ENCODE data around the gene WWOX.

Gene WWOX

GRCh38 chr16:78281115-78281514 lies 181.7 kb downstream of the WWOX start:
- no peak overlapping the region for H3K27ac ChIP-seq (ENCODE audit: low read depth, low read length)
- H3K56ac ChIP-seq (ENCODE audit: low read length): no peak overlapping the region
- H3K4me1 ChIP-seq (ENCODE audit: control insufficient read depth, low read depth, low read length): peaks cover 3% of the 10 kb centered on the region
- no peak overlapping the region for H4K5ac ChIP-seq (ENCODE audit: low read length)
- H2BK15ac ChIP-seq (replicated peaks; ENCODE audit: low read depth): no peak overlapping the region
- no peaks in the 10 kb centered on the region for H3K27me3 ChIP-seq (ENCODE audit: insufficient read depth, low read length, poor library complexity)
- no peaks in the 10 kb centered on the region for H3K79me2 ChIP-seq (ENCODE audit: control insufficient read depth, insufficient read depth, low read length)
- no peak overlapping the region for H3K9ac ChIP-seq (ENCODE audit: low read length)
- H3K79me1 ChIP-seq (ENCODE audit: low read length): no peaks in the 10 kb centered on the region
- no peak overlapping the region for H3K18ac ChIP-seq (ENCODE audit: low read length)
- H2BK5ac ChIP-seq (ENCODE audit: low read length): no peak overlapping the region
- no peak overlapping the region for H3K23ac ChIP-seq (ENCODE audit: low read length)
- no peak overlapping the region for H3K4me3 ChIP-seq (ENCODE audit: low read length)
- no peak overlapping the region for H2AK5ac ChIP-seq (ENCODE audit: low read length)
- WGBS (ENCODE audit: extremely low coverage, insufficient coverage, low lambda C conversion rate): no CpG with 5 or more reads among the region's 6 CpGs
- H3K36me3 ChIP-seq (ENCODE audit: control insufficient read depth, insufficient read depth, low read length): no peaks in the 10 kb centered on the region
- H3K4ac ChIP-seq (ENCODE audit: low read depth, low read length): no peak overlapping the region
- no peak overlapping the region for H4K8ac ChIP-seq (ENCODE audit: low read depth, low read length)
- no peak overlapping the region for H2BK120ac ChIP-seq (ENCODE audit: low read depth, low read length)
- no peak for DNase-seq
- H3K4me2 ChIP-seq (ENCODE audit: low read length): no peak overlapping the region

GRCh38 chr16:78283548-78284251 lies 184.2 kb downstream of the WWOX start:
- H3K56ac ChIP-seq (ENCODE audit: low read length): no peak overlapping the region
- WGBS (ENCODE audit: extremely low coverage, insufficient coverage, low lambda C conversion rate): no CpG with 5 or more reads among the region's 11 CpGs
- H3K36me3 ChIP-seq (ENCODE audit: control insufficient read depth, insufficient read depth, low read length): no peaks in the 10 kb centered on the region
- H4K8ac ChIP-seq (ENCODE audit: low read depth, low read length): no peak overlapping the region
- H4K5ac ChIP-seq (ENCODE audit: low read length): no peak overlapping the region
- no peak overlapping the region for H2BK120ac ChIP-seq (ENCODE audit: low read depth, low read length)
- no peak overlapping the region for H3K4me2 ChIP-seq (ENCODE audit: low read length)
- no peak overlapping the region for H3K23ac ChIP-seq (ENCODE audit: low read length)
- no peaks in the 10 kb centered on the region for H3K79me2 ChIP-seq (ENCODE audit: control insufficient read depth, insufficient read depth, low read length)
- H3K4me3 ChIP-seq (ENCODE audit: low read length): no peak overlapping the region
- no peak overlapping the region for H2BK15ac ChIP-seq (replicated peaks; ENCODE audit: low read depth)
- H3K27me3 ChIP-seq (ENCODE audit: insufficient read depth, low read length, poor library complexity): no peaks in the 10 kb centered on the region
- H3K27ac ChIP-seq (ENCODE audit: low read depth, low read length): no peak overlapping the region
- no peak overlapping the region for H2AK5ac ChIP-seq (ENCODE audit: low read length)
- no peak overlapping the region for H2BK5ac ChIP-seq (ENCODE audit: low read length)
- no peak overlapping the region for H3K4ac ChIP-seq (ENCODE audit: low read depth, low read length)
- H3K18ac ChIP-seq (ENCODE audit: low read length): no peak overlapping the region
- H3K4me1 ChIP-seq (ENCODE audit: control insufficient read depth, low read depth, low read length): no peaks in the 10 kb centered on the region
- DNase-seq: no peak
- no peaks in the 10 kb centered on the region for H3K79me1 ChIP-seq (ENCODE audit: low read length)
- no peak overlapping the region for H3K9ac ChIP-seq (ENCODE audit: low read length)

- Histone ChIP-seq H3K79me2 (ENCODE audit: control insufficient read depth, insufficient read depth, low read length) (no peaks in the 10 kb centered on the region), H3K79me1 (ENCODE audit: low read length) (no peaks in the 10 kb centered on the region), H3K4me2 (ENCODE audit: low read length) (no peak overlapping the region), H2BK120ac (ENCODE audit: low read depth, low read length) (no peak overlapping the region), H3K36me3 (ENCODE audit: control insufficient read depth, insufficient read depth, low read length) (no peaks in the 10 kb centered on the region), H3K23ac (ENCODE audit: low read length) (no peak overlapping the region), H3K4ac (ENCODE audit: low read depth, low read length) (no peak overlapping the region), H2AK5ac (ENCODE audit: low read length) (no peak overlapping the region), H4K8ac (ENCODE audit: low read depth, low read length) (no peak overlapping the region), H3K56ac (ENCODE audit: low read length) (no peak overlapping the region), H2BK5ac (ENCODE audit: low read length) (no peak overlapping the region), H3K4me3 (ENCODE audit: low read length) (no peak overlapping the region), H3K9ac (ENCODE audit: low read length) (no peak overlapping the region), H4K5ac (ENCODE audit: low read length) (no peak overlapping the region), H3K4me1 (ENCODE audit: control insufficient read depth, low read depth, low read length) (no peaks in the 10 kb centered on the region), H3K27ac (ENCODE audit: low read depth, low read length) (no peak overlapping the region), H3K27me3 (ENCODE audit: insufficient read depth, low read length, poor library complexity) (no peaks in the 10 kb centered on the region), H3K18ac (ENCODE audit: low read length) (no peak overlapping the region), H2BK15ac (replicated peaks; ENCODE audit: low read depth) (no peak overlapping the region)
- no peak for DNase-seq
- WGBS (ENCODE audit: extremely low coverage, insufficient coverage, low lambda C conversion rate): no CpG with 5 or more reads among the region's 1 CpG
Measured at GRCh38 chr16:78284326-78284725, 184.9 kb downstream of the WWOX start.

- no CpG with 5 or more reads among the region's 3 CpGs for WGBS (ENCODE audit: extremely low coverage, insufficient coverage, low lambda C conversion rate)
- H3K79me1 ChIP-seq (ENCODE audit: low read length): no peaks in the 10 kb centered on the region
- no peaks in the 10 kb centered on the region for H3K79me2 ChIP-seq (ENCODE audit: control insufficient read depth, insufficient read depth, low read length)
- H3K4ac ChIP-seq (ENCODE audit: low read depth, low read length): no peak overlapping the region
- H2AK5ac ChIP-seq (ENCODE audit: low read length): no peak overlapping the region
- H3K36me3 ChIP-seq (ENCODE audit: control insufficient read depth, insufficient read depth, low read length): no peaks in the 10 kb centered on the region
- H4K8ac ChIP-seq (ENCODE audit: low read depth, low read length): no peak overlapping the region
- no peaks in the 10 kb centered on the region for H3K4me1 ChIP-seq (ENCODE audit: control insufficient read depth, low read depth, low read length)
- no peak overlapping the region for H2BK15ac ChIP-seq (replicated peaks; ENCODE audit: low read depth)
- no peak overlapping the region for H2BK120ac ChIP-seq (ENCODE audit: low read depth, low read length)
- H3K9ac ChIP-seq (ENCODE audit: low read length): no peak overlapping the region
- no peak overlapping the region for H3K18ac ChIP-seq (ENCODE audit: low read length)
- no peak overlapping the region for H3K23ac ChIP-seq (ENCODE audit: low read length)
- H3K4me2 ChIP-seq (ENCODE audit: low read length): no peak overlapping the region
- no peak overlapping the region for H2BK5ac ChIP-seq (ENCODE audit: low read length)
- no peak overlapping the region for H3K56ac ChIP-seq (ENCODE audit: low read length)
- no peak overlapping the region for H4K5ac ChIP-seq (ENCODE audit: low read length)
- no peak overlapping the region for H3K4me3 ChIP-seq (ENCODE audit: low read length)
- H3K27ac ChIP-seq (ENCODE audit: low read depth, low read length): no peak overlapping the region
- H3K27me3 ChIP-seq (ENCODE audit: insufficient read depth, low read length, poor library complexity): no peaks in the 10 kb centered on the region
- no peak for DNase-seq
Measured at GRCh38 chr16:78284957-78285434, 185.5 kb downstream of the WWOX start.

GRCh38 chr16:78285437-78285922 lies 186.0 kb downstream of the WWOX start:
- H3K9ac ChIP-seq (ENCODE audit: low read length): no peak overlapping the region
- H3K27ac ChIP-seq (ENCODE audit: low read depth, low read length): no peak overlapping the region
- H3K23ac ChIP-seq (ENCODE audit: low read length): no peak overlapping the region
- H3K27me3 ChIP-seq (ENCODE audit: insufficient read depth, low read length, poor library complexity): no peaks in the 10 kb centered on the region
- no peaks in the 10 kb centered on the region for H3K36me3 ChIP-seq (ENCODE audit: control insufficient read depth, insufficient read depth, low read length)
- no peaks in the 10 kb centered on the region for H3K4me1 ChIP-seq (ENCODE audit: control insufficient read depth, low read depth, low read length)
- H3K18ac ChIP-seq (ENCODE audit: low read length): no peak overlapping the region
- H3K79me2 ChIP-seq (ENCODE audit: control insufficient read depth, insufficient read depth, low read length): no peaks in the 10 kb centered on the region
- no peak overlapping the region for H2BK15ac ChIP-seq (replicated peaks; ENCODE audit: low read depth)
- no peak overlapping the region for H3K4ac ChIP-seq (ENCODE audit: low read depth, low read length)
- no peak overlapping the region for H3K4me3 ChIP-seq (ENCODE audit: low read length)
- H4K5ac ChIP-seq (ENCODE audit: low read length): no peak overlapping the region
- H3K56ac ChIP-seq (ENCODE audit: low read length): no peak overlapping the region
- no peak overlapping the region for H2BK120ac ChIP-seq (ENCODE audit: low read depth, low read length)
- no peak for DNase-seq
- H2BK5ac ChIP-seq (ENCODE audit: low read length): no peak overlapping the region
- WGBS (ENCODE audit: extremely low coverage, insufficient coverage, low lambda C conversion rate): no CpG with 5 or more reads among the region's 6 CpGs
- no peaks in the 10 kb centered on the region for H3K79me1 ChIP-seq (ENCODE audit: low read length)
- no peak overlapping the region for H3K4me2 ChIP-seq (ENCODE audit: low read length)
- H4K8ac ChIP-seq (ENCODE audit: low read depth, low read length): no peak overlapping the region
- no peak overlapping the region for H2AK5ac ChIP-seq (ENCODE audit: low read length)

GRCh38 chr16:78286065-78286464 lies 186.6 kb downstream of the WWOX start:
- H3K79me2 ChIP-seq (ENCODE audit: control insufficient read depth, insufficient read depth, low read length): no peaks in the 10 kb centered on the region
- H2BK5ac ChIP-seq (ENCODE audit: low read length): no peak overlapping the region
- H2BK15ac ChIP-seq (replicated peaks; ENCODE audit: low read depth): no peak overlapping the region
- H3K4me1 ChIP-seq (ENCODE audit: control insufficient read depth, low read depth, low read length): no peaks in the 10 kb centered on the region
- no peak overlapping the region for H4K8ac ChIP-seq (ENCODE audit: low read depth, low read length)
- no peak overlapping the region for H2AK5ac ChIP-seq (ENCODE audit: low read length)
- no peaks in the 10 kb centered on the region for H3K27me3 ChIP-seq (ENCODE audit: insufficient read depth, low read length, poor library complexity)
- no peak overlapping the region for H3K23ac ChIP-seq (ENCODE audit: low read length)
- no peak overlapping the region for H3K18ac ChIP-seq (ENCODE audit: low read length)
- no peaks in the 10 kb centered on the region for H3K79me1 ChIP-seq (ENCODE audit: low read length)
- WGBS (ENCODE audit: extremely low coverage, insufficient coverage, low lambda C conversion rate): no CpG with 5 or more reads among the region's 4 CpGs
- no peak overlapping the region for H3K56ac ChIP-seq (ENCODE audit: low read length)
- no peak overlapping the region for H3K4me2 ChIP-seq (ENCODE audit: low read length)
- no peak overlapping the region for H4K5ac ChIP-seq (ENCODE audit: low read length)
- no peak overlapping the region for H3K27ac ChIP-seq (ENCODE audit: low read depth, low read length)
- no peak for DNase-seq
- H3K4me3 ChIP-seq (ENCODE audit: low read length): no peak overlapping the region
- no peak overlapping the region for H2BK120ac ChIP-seq (ENCODE audit: low read depth, low read length)
- H3K9ac ChIP-seq (ENCODE audit: low read length): no peak overlapping the region
- no peak overlapping the region for H3K4ac ChIP-seq (ENCODE audit: low read depth, low read length)
- H3K36me3 ChIP-seq (ENCODE audit: control insufficient read depth, insufficient read depth, low read length): no peaks in the 10 kb centered on the region

Data from mesendoderm (in vitro differentiated cells).